GM10266 (cell line): ENCODE results near the gene SNRPD2.

ENCODE experiments used
- DNase-seq: peaks from one replicate; pipeline ENCODE4 v3.0.0; 2012; ENCODE audit errors: extremely low spot score
- CTCF ChIP-seq: IDR thresholded peaks from 2 replicates; pipeline ENCODE4 v1.5.1; 2012; ENCODE audit warnings: mild to moderate bottlenecking, low read depth; ENCODE audit not compliant: control insufficient read depth, insufficient read depth; ENCODE audit errors: missing control alignments

Gene SNRPD2

GRCh38 chr19:45676851-45677263 lies 14.9 kb downstream of the SNRPD2 start:
- peak; percentile 47 for DNase-seq
- TF ChIP-seq CTCF, result no peak

GRCh38 chr19:45674946-45675345 lies 16.8 kb downstream of the SNRPD2 start:
- DNase-seq, result no peak
- TF ChIP-seq CTCF, result no peak

DNA sequence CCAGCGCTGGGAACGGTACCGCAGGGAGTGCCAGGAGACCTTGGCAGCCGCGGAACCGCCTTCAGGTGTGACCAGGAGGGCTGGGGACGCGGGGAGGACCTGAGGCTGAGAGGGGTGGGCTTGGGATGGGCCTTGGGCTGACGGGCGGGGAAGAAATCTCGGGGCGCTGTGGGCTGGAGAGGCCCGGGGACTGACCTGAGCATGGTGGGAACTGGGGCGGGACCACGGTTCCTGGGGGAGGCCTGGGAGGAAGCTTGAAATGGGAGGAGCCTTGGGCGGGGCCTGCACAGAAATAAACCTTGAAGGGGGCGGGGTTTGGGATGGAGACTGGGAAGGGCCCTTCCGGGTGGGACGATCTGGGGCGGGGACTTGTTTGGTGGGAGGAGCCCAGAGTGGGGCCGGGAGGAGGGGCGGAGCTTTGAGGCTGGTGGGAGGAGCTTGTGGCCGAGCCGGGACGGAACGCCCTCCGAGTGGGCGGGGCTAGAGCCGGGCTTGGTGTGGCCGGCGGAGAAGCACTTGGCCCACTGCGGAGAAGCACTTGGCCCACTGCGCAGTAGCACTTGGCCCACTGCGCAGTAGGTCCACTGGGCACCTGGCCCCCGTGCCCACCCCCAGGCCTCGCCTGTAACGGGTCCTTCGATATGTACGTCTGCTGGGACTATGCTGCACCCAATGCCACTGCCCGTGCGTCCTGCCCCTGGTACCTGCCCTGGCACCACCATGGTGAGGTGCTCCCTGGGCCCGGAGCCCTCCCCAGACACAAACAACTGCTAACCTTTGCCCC lies 20.9 kb downstream of the SNRPD2 start:
- DNase-seq, result peak; percentile 97
- no peak for TF ChIP-seq CTCF

DNA sequence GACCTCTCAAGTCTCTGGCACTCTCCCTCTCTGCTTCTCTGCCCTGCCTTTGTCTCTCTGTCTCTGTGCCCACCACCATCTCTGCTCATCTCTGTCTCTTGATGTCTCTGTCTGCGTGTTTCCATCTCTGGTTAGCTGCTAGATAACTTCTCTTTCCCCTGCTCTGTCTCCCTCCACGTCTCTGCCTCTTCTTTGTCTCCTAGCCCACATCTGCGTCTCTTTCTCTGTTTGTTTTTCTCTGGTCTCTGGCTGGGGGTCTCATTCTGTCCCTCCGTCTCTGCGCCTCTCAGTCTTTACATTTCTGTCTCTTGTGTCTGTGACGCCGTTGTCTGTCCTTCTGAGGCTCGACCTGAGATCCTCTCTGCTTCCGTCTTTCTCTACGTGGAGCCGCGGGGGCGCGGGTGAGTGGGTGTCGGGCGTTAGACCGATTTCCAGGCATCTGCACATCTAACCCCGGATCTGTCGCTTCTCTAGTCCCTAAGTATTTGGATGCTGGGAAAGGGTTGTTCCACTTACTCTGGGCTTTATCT lies 23.3 kb downstream of the SNRPD2 start:
- DNase-seq, result no peak
- no peak for TF ChIP-seq CTCF

DNA sequence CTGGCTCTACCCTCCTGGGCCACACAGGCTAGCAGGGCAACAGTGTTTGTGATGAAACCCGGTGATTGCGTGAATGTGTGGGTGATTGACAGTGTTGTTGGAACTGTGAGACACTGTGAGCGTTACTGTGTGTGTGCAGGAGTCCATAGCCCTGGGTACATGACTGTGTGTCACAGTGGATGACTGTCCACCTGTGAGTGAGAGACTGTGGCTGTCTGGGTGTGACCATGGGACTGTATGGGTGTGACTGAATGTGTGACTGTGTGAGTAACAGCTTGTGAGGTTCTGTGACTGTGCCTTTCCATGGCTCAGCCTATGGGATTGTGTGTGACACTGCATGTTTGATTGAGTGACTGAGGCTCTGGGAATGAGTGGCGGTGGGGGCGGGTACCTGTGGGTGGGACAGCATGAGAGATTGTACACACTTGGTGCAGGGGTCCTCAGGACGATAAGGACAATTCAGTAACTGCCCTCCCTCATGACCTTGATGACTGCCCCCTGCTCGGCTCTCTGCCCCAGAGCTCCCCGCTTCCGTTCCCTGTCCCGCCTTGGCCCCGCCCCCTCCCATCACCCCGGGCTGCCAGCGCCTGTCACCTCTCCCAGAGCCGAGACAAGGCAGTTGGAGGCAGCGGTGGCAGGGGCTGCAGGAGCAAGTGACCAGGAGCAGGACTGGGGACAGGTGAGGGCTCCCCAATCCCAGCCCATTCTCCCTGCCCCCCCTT lies 24.0 kb downstream of the SNRPD2 start, which contains the start of gene GIPR:
Gene GIPR (plus strand): TSS at position 602 of the 722 bp plus-strand sequence. CDS start 1,300 bp downstream, outside the sequence.
- TF ChIP-seq CTCF, result no peak
- peak; percentile 76 for DNase-seq

DNA sequence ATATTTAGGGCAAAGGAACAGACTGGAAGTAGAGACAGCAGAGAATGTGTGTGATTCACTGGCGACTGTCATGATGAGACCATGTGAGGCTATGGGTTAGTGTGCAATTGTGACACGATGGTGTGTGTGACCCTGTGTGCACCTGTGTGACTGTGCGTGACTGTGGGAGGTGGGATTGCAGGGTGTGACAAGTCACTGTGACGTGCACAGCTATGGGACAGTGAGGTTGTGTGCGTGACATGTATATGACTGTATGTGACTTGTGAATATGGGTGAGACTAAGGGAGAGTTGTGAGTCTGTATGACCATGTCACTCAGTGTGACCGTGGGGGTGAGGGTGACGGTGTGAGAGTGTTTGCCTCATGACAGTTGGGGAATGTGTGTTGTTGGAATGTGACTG lies 27.2 kb downstream of the SNRPD2 start:
- DNase-seq, result no peak
- TF ChIP-seq CTCF, result no peak
